ENCODE results near the gene FBXO10. TPM values are rescaled to one million over a fixed set of nuclear protein-coding genes. Genes with fewer than 3 reads are reported as not detected.

FBXO10 gene
- total and polyA plus RNA-seq, 2 of the 8 experiments (the other 6 are each of a cell fraction or from before 2014, with no cell fraction given), result 13.1 to 13.9 TPM

DNA sequence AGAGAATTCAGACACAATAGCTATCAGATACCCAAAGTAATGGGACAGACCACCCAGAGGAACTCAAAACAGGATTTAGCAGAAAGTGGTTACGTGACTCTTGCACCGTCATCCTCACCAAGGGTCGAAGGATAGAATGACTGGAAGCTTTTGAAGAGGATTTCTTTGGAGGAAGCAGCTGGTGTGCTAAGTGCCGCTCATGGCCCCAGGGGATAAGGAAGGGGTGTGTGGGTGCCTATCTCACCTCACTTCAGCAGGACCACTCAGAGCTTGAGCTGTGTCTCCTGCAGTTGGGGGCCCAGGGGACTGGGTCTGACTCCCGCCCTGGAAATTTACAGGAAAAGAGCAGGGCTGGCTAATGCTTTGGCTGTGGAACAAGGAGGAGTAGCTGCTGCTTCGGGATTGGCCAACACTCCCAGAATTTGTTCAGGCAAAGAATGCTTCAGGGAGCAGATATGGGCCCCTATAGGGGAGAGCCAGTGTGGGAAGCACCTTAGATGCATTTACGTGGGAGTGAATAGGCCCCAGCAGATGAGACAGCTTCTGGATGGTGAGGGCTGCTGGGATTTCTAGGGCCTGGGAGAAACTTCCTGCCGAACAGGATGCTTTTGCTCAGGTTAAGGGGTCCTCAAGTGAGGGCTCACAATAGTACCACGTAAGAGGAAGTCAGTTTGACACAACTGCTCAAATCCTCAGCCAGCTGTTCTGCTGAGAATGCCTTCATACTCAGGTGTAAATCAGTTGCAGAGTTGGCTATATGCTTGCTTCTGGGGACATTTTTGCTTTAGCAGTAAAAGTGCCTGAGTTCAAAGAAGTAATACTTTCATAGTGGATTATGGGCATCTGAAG lies 45.3 kb upstream of the FBXO10 start (continued):
- TF ChIP-seq, protein P1, sequence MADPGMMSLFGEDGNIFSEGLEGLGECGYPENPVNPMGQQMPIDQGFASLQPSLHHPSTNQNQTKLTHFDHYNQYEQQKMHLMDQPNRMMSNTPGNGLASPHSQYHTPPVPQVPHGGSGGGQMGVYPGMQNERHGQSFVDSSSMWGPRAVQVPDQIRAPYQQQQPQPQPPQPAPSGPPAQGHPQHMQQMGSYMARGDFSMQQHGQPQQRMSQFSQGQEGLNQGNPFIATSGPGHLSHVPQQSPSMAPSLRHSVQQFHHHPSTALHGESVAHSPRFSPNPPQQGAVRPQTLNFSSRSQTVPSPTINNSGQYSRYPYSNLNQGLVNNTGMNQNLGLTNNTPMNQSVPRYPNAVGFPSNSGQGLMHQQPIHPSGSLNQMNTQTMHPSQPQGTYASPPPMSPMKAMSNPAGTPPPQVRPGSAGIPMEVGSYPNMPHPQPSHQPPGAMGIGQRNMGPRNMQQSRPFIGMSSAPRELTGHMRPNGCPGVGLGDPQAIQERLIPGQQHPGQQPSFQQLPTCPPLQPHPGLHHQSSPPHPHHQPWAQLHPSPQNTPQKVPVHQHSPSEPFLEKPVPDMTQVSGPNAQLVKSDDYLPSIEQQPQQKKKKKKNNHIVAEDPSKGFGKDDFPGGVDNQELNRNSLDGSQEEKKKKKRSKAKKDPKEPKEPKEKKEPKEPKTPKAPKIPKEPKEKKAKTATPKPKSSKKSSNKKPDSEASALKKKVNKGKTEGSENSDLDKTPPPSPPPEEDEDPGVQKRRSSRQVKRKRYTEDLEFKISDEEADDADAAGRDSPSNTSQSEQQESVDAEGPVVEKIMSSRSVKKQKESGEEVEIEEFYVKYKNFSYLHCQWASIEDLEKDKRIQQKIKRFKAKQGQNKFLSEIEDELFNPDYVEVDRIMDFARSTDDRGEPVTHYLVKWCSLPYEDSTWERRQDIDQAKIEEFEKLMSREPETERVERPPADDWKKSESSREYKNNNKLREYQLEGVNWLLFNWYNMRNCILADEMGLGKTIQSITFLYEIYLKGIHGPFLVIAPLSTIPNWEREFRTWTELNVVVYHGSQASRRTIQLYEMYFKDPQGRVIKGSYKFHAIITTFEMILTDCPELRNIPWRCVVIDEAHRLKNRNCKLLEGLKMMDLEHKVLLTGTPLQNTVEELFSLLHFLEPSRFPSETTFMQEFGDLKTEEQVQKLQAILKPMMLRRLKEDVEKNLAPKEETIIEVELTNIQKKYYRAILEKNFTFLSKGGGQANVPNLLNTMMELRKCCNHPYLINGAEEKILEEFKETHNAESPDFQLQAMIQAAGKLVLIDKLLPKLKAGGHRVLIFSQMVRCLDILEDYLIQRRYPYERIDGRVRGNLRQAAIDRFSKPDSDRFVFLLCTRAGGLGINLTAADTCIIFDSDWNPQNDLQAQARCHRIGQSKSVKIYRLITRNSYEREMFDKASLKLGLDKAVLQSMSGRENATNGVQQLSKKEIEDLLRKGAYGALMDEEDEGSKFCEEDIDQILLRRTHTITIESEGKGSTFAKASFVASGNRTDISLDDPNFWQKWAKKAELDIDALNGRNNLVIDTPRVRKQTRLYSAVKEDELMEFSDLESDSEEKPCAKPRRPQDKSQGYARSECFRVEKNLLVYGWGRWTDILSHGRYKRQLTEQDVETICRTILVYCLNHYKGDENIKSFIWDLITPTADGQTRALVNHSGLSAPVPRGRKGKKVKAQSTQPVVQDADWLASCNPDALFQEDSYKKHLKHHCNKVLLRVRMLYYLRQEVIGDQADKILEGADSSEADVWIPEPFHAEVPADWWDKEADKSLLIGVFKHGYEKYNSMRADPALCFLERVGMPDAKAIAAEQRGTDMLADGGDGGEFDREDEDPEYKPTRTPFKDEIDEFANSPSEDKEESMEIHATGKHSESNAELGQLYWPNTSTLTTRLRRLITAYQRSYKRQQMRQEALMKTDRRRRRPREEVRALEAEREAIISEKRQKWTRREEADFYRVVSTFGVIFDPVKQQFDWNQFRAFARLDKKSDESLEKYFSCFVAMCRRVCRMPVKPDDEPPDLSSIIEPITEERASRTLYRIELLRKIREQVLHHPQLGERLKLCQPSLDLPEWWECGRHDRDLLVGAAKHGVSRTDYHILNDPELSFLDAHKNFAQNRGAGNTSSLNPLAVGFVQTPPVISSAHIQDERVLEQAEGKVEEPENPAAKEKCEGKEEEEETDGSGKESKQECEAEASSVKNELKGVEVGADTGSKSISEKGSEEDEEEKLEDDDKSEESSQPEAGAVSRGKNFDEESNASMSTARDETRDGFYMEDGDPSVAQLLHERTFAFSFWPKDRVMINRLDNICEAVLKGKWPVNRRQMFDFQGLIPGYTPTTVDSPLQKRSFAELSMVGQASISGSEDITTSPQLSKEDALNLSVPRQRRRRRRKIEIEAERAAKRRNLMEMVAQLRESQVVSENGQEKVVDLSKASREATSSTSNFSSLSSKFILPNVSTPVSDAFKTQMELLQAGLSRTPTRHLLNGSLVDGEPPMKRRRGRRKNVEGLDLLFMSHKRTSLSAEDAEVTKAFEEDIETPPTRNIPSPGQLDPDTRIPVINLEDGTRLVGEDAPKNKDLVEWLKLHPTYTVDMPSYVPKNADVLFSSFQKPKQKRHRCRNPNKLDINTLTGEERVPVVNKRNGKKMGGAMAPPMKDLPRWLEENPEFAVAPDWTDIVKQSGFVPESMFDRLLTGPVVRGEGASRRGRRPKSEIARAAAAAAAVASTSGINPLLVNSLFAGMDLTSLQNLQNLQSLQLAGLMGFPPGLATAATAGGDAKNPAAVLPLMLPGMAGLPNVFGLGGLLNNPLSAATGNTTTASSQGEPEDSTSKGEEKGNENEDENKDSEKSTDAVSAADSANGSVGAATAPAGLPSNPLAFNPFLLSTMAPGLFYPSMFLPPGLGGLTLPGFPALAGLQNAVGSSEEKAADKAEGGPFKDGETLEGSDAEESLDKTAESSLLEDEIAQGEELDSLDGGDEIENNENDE (IDR thresholded peaks at IDR 0.05; ENCODE audit: insufficient replicate concordance, low read length), result no peak
- TF ChIP-seq CTBP2 (IDR thresholded peaks at IDR 0.05; ENCODE audit: borderline replicate concordance, insufficient read depth, insufficient read length, low read length) (no peak), HDAC2 (IDR thresholded peaks at IDR 0.05; ENCODE audit: borderline replicate concordance in 1 of 2, low read depth in 2 of 2, low read length in 2 of 2) (no peak), SP1 (IDR thresholded peaks at IDR 0.05; ENCODE audit: low read depth, low read length) (no peak), HDAC6 (IDR thresholded peaks at IDR 0.05; ENCODE audit: low read depth, low read length) (no peak), YY1 (IDR thresholded peaks at IDR 0.05; ENCODE audit: low read depth, low read length) (no peak)
- TF ChIP-seq, protein P2, sequence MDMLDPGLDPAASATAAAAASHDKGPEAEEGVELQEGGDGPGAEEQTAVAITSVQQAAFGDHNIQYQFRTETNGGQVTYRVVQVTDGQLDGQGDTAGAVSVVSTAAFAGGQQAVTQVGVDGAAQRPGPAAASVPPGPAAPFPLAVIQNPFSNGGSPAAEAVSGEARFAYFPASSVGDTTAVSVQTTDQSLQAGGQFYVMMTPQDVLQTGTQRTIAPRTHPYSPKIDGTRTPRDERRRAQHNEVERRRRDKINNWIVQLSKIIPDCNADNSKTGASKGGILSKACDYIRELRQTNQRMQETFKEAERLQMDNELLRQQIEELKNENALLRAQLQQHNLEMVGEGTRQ (IDR thresholded peaks at IDR 0.05; ENCODE audit: low read length), result no peak
